Measurements from ENCODE around the gene NHEJ1.

Gene NHEJ1

DNA sequence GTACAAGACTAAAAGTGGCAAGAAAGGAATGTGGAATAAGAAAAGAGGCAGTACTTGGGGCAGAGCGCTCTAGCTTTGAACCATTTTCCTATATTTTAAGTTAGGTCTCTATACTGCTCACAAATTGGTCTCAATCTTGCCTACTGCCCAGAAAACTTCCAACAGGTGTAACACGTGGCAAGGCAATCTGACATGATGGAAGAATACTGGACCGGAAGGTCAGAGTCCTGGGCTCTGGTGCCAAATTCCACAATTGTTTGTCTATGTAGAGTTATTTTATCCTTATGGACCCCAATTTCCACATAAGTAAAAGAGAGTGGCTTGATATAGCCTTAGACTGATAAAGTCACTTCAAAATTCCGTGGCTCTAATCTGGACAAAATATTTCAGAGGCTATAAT lies 28.9 kb downstream of the NHEJ1 start:
- TF ChIP-seq TAF1 (IDR thresholded peaks at IDR 0.05; ENCODE audit: borderline replicate concordance, insufficient read depth, low read length) = no peak

DNA sequence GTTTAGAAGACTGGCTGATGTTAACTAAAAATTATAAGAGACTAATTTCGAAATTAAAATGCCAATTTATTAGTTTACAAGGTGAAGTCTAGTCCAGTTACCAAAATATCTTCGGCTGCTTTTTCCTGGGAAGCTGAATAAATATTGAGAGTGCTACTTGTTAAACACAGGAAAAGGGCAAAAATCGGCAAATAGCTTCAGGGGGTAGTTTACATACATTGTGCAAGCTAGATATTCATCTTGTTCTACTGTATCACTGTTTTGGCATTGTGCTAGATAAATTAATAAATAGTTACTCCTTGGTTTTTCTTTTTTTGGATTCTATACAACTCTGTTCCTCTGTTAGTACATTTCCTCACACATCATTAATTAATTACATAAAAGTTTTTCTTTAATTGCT lies 29.3 kb downstream of the NHEJ1 start:
- TF ChIP-seq TAF1 (IDR thresholded peaks at IDR 0.05; ENCODE audit: borderline replicate concordance, insufficient read depth, low read length) = no peak
- TF ChIP-seq SIN3A (IDR thresholded peaks at IDR 0.05; ENCODE audit: borderline replicate concordance, insufficient read depth, low read length) = no peak
- no peak for TF ChIP-seq POLR2AphosphoS5 (IDR thresholded peaks at IDR 0.05; ENCODE audit: low read depth, low read length)
- TF ChIP-seq FOXP2 (optimal IDR thresholded peaks at IDR 0.05; ENCODE audit: borderline replicate concordance, extremely low read depth, extremely low read length, insufficient read depth) = no peak
- TF ChIP-seq, protein P1, sequence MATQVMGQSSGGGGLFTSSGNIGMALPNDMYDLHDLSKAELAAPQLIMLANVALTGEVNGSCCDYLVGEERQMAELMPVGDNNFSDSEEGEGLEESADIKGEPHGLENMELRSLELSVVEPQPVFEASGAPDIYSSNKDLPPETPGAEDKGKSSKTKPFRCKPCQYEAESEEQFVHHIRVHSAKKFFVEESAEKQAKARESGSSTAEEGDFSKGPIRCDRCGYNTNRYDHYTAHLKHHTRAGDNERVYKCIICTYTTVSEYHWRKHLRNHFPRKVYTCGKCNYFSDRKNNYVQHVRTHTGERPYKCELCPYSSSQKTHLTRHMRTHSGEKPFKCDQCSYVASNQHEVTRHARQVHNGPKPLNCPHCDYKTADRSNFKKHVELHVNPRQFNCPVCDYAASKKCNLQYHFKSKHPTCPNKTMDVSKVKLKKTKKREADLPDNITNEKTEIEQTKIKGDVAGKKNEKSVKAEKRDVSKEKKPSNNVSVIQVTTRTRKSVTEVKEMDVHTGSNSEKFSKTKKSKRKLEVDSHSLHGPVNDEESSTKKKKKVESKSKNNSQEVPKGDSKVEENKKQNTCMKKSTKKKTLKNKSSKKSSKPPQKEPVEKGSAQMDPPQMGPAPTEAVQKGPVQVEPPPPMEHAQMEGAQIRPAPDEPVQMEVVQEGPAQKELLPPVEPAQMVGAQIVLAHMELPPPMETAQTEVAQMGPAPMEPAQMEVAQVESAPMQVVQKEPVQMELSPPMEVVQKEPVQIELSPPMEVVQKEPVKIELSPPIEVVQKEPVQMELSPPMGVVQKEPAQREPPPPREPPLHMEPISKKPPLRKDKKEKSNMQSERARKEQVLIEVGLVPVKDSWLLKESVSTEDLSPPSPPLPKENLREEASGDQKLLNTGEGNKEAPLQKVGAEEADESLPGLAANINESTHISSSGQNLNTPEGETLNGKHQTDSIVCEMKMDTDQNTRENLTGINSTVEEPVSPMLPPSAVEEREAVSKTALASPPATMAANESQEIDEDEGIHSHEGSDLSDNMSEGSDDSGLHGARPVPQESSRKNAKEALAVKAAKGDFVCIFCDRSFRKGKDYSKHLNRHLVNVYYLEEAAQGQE (IDR thresholded peaks at IDR 0.05; ENCODE audit: insufficient read depth in 1 of 2, low read depth in 2 of 2, low read length in 2 of 2) = no peak

- TF ChIP-seq FOXP2 (optimal IDR thresholded peaks at IDR 0.05; ENCODE audit: borderline replicate concordance, extremely low read depth, extremely low read length, insufficient read depth) (no peak), SIN3A (IDR thresholded peaks at IDR 0.05; ENCODE audit: borderline replicate concordance, insufficient read depth, low read length) (no peak), TAF1 (IDR thresholded peaks at IDR 0.05; ENCODE audit: borderline replicate concordance, insufficient read depth, low read length) (no peak), POLR2AphosphoS5 (IDR thresholded peaks at IDR 0.05; ENCODE audit: low read depth, low read length) (no peak)
- TF ChIP-seq, protein P1 (IDR thresholded peaks at IDR 0.05; ENCODE audit: insufficient read depth in 1 of 2, low read depth in 2 of 2, low read length in 2 of 2) = no peak
These were observed 31.0 kb downstream of the NHEJ1 start for GRCh38 chr2:219129589-219129988.

- TF ChIP-seq, protein P1 (IDR thresholded peaks at IDR 0.05; ENCODE audit: insufficient read depth in 1 of 2, low read depth in 2 of 2, low read length in 2 of 2) = no peak
- TF ChIP-seq POLR2AphosphoS5 (IDR thresholded peaks at IDR 0.05; ENCODE audit: low read depth, low read length) (no peak), SIN3A (IDR thresholded peaks at IDR 0.05; ENCODE audit: borderline replicate concordance, insufficient read depth, low read length) (no peak), FOXP2 (optimal IDR thresholded peaks at IDR 0.05; ENCODE audit: borderline replicate concordance, extremely low read depth, extremely low read length, insufficient read depth) (no peak), TAF1 (IDR thresholded peaks at IDR 0.05; ENCODE audit: borderline replicate concordance, insufficient read depth, low read length) (no peak)
These were observed 32.2 kb downstream of the NHEJ1 start for GRCh38 chr2:219128396-219128795.

DNA sequence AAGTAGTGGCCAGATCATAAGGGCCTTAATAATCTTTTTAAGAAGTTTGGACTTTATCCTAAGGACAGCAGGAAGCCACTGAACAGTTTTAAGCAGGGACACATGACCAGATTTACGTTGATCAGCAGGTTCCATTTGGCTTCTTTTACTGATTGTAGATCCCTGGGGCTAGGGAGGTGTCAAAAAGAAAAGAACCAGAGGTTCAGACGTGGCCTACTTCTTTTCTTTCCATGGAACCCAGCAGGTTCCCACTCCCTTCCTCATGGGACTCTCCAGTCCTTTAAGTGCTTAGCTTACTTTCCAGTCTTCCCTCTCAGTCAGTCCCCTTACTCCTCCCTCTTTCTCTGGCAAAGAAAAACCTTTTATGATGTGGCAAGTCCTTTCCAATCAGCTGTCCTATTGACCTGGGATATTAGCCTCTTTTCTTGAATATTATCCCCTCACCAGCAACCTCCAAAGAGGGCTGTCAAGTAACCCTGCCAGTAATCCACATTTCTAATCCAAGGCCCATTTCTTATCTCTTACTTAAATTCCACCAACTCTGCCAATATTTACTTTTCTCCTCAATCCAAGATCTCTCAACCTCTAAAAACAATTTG lies 33.5 kb downstream of the NHEJ1 start:
- TF ChIP-seq TAF1 (IDR thresholded peaks at IDR 0.05; ENCODE audit: borderline replicate concordance, insufficient read depth, low read length) (no peak), SIN3A (IDR thresholded peaks at IDR 0.05; ENCODE audit: borderline replicate concordance, insufficient read depth, low read length) (no peak), FOXP2 (optimal IDR thresholded peaks at IDR 0.05; ENCODE audit: borderline replicate concordance, extremely low read depth, extremely low read length, insufficient read depth) (no peak), POLR2AphosphoS5 (IDR thresholded peaks at IDR 0.05; ENCODE audit: low read depth, low read length) (no peak)
- TF ChIP-seq, protein P1 (IDR thresholded peaks at IDR 0.05; ENCODE audit: insufficient read depth in 1 of 2, low read depth in 2 of 2, low read length in 2 of 2) = no peak
